H9 (cell line): ENCODE data around the gene ST3GAL5. TPM values are rescaled to one million over a fixed set of nuclear protein-coding genes. Genes with fewer than 3 reads are reported as not detected.
A peak's percentile ranks its signal among the peaks of the same experiment; 100 is the strongest.

ENCODE experiments used
- DNase-seq: peaks from one replicate; pipeline ENCODE4 v3.0.0-alpha.2; 2017
- H2AFZ ChIP-seq: one replicate; pipeline ENCODE4 v1.6.1; 2013; ENCODE audit warnings: mild to moderate bottlenecking, low read length, control low read depth, moderate library complexity
- H2AK5ac ChIP-seq: 2 replicates; pipeline ENCODE4 v1.6.1; 2013; ENCODE audit warnings: low read length, control low read depth, mixed read lengths; ENCODE audit not compliant: insufficient read length
- H2BK120ac ChIP-seq: one replicate; pipeline ENCODE4 v1.6.1; 2013; ENCODE audit warnings: low read depth, mild to moderate bottlenecking, low read length, control low read depth, inconsistent platforms; ENCODE audit not compliant: poor library complexity, severe bottlenecking
- H2BK12ac ChIP-seq: 2 replicates; pipeline ENCODE4 v1.6.1; 2013; ENCODE audit warnings: low read length, control low read depth, mixed read lengths, low read depth; ENCODE audit not compliant: insufficient read length
- H2BK15ac ChIP-seq: 2 replicates; pipeline ENCODE4 v1.6.1; 2013; ENCODE audit warnings: low read depth, low read length, control low read depth
- H2BK20ac ChIP-seq: one replicate; pipeline ENCODE4 v1.6.1; 2013; ENCODE audit warnings: low read depth, mild to moderate bottlenecking, low read length, control low read depth, inconsistent platforms; ENCODE audit not compliant: poor library complexity, severe bottlenecking
- H2BK5ac ChIP-seq: 2 replicates; pipeline ENCODE4 v1.6.1; 2013; ENCODE audit warnings: low read length, control low read depth, mixed read lengths; ENCODE audit not compliant: insufficient read length
- H3K14ac ChIP-seq: 2 replicates; pipeline ENCODE4 v1.6.1; 2013; ENCODE audit warnings: low read length, control low read depth; ENCODE audit not compliant: insufficient read depth
- H3K18ac ChIP-seq: 2 replicates; pipeline ENCODE4 v1.6.1; 2013; ENCODE audit warnings: low read depth, mild to moderate bottlenecking, mixed read lengths, low read length, control low read depth; ENCODE audit not compliant: insufficient read length
- H3K23ac ChIP-seq: 2 replicates; pipeline ENCODE4 v1.6.1; 2013; ENCODE audit warnings: low read length, control low read depth, mixed read lengths, low read depth; ENCODE audit not compliant: insufficient read length
- H3K23me2 ChIP-seq: 2 replicates; pipeline ENCODE4 v1.6.1; 2013; ENCODE audit warnings: low read depth, mild to moderate bottlenecking, mixed read lengths, low read length, control low read depth; ENCODE audit not compliant: insufficient read length, poor library complexity, severe bottlenecking
- H3K27ac ChIP-seq: 2 replicates; pipeline ENCODE4 v1.5.1; 2013; ENCODE audit warnings: low read length, control low read depth, mixed read lengths, low read depth; ENCODE audit not compliant: insufficient read length
- H3K27me3 ChIP-seq: 2 replicates; pipeline ENCODE4 v1.6.1; 2013; ENCODE audit warnings: low read length, control low read depth, inconsistent platforms; ENCODE audit not compliant: insufficient read depth
- H3K4ac ChIP-seq: 2 replicates; pipeline ENCODE4 v1.6.1; 2013; ENCODE audit warnings: low read depth, mild to moderate bottlenecking, control low read depth, inconsistent platforms, low read length, moderate library complexity
- H3K4me1 ChIP-seq: 2 replicates; pipeline ENCODE4 v1.6.1; 2013; ENCODE audit warnings: low read length, control low read depth, inconsistent platforms; ENCODE audit not compliant: insufficient read depth
- H3K4me2 ChIP-seq: 2 replicates; pipeline ENCODE4 v1.6.1; 2013; ENCODE audit warnings: low read length, control low read depth, mixed read lengths; ENCODE audit not compliant: insufficient read length, insufficient read depth
- H3K56ac ChIP-seq: 2 replicates; pipeline ENCODE4 v1.6.1; 2013; ENCODE audit warnings: low read depth, mild to moderate bottlenecking, mixed read lengths, low read length, control low read depth; ENCODE audit not compliant: insufficient read length
- H3K79me1 ChIP-seq: 2 replicates; pipeline ENCODE4 v1.6.1; 2013; ENCODE audit warnings: low read depth, mild to moderate bottlenecking, moderate library complexity, low read length, control low read depth, inconsistent platforms; ENCODE audit not compliant: insufficient read depth, poor library complexity, severe bottlenecking
- H3K79me2 ChIP-seq: 2 replicates; pipeline ENCODE4 v1.6.1; 2013; ENCODE audit warnings: low read length, control low read depth, inconsistent platforms; ENCODE audit not compliant: insufficient read depth
- H3K9ac ChIP-seq: 2 replicates; pipeline ENCODE4 v1.6.1; 2013; ENCODE audit warnings: low read length, control low read depth, mixed read lengths; ENCODE audit not compliant: insufficient read length; ENCODE audit errors: extremely low read depth
- H3K9me3 ChIP-seq: one replicate; pipeline ENCODE4 v1.6.1; 2013; ENCODE audit warnings: low read depth, low read length, inconsistent platforms; ENCODE audit not compliant: control insufficient read depth
- H3T11ph ChIP-seq: one replicate; pipeline ENCODE4 v1.6.1; 2013; ENCODE audit warnings: mild to moderate bottlenecking, low read length, control low read depth, inconsistent platforms
- H4K20me1 ChIP-seq: one replicate; pipeline ENCODE4 v1.6.1; 2013; ENCODE audit not compliant: control insufficient read depth, insufficient read length, insufficient read depth
- H4K5ac ChIP-seq: 2 replicates; pipeline ENCODE4 v1.6.1; 2013; ENCODE audit warnings: low read depth, mild to moderate bottlenecking, mixed read lengths, low read length, control low read depth; ENCODE audit not compliant: insufficient read length
- H4K8ac ChIP-seq: replicated peaks from 2 replicates; pipeline ENCODE4 v1.6.1; 2013; ENCODE audit warnings: low read length, control low read depth, mixed read lengths, low read depth; ENCODE audit not compliant: insufficient read length
- H4K91ac ChIP-seq: 2 replicates; pipeline ENCODE4 v1.6.1; 2013; ENCODE audit warnings: low read depth, mild to moderate bottlenecking, moderate library complexity, mixed read lengths, low read length, control low read depth; ENCODE audit not compliant: insufficient read length
- H3K27ac Mint-ChIP-seq, 3 experiments: 2 replicates in 2 of 3; 3 replicates in 1 of 3; pipeline ENCODE4 v1.8.0; 2020 to 2021; ENCODE audit warnings: mixed read lengths in 3 of 3, mild to moderate bottlenecking in 1 of 3, moderate library complexity in 1 of 3
- H3K27me3 Mint-ChIP-seq: 2 replicates; pipeline ENCODE4 v1.8.0; 2021; ENCODE audit warnings: low read depth, mild to moderate bottlenecking, moderate library complexity, mixed read lengths
- H3K36me3 Mint-ChIP-seq, 3 experiments: 2 replicates in 2 of 3; 3 replicates in 1 of 3; pipeline ENCODE4 v1.8.0; 2020 to 2021; ENCODE audit warnings: low read depth in 3 of 3, mixed read lengths in 3 of 3; ENCODE audit not compliant: insufficient read depth in 1 of 3
- H3K4me1 Mint-ChIP-seq, 2 experiments: 2 replicates each; pipeline ENCODE4 v1.8.0; 2020; ENCODE audit warnings: mixed read lengths in 2 of 2
- H3K4me3 Mint-ChIP-seq, 2 experiments: 2 replicates in 1 of 2; 3 replicates in 1 of 2; pipeline ENCODE4 v1.8.0; 2020 to 2021; ENCODE audit warnings: mild to moderate bottlenecking in 2 of 2, mixed read lengths in 2 of 2, moderate library complexity in 1 of 2
- H3K9me3 Mint-ChIP-seq, 2 experiments: 2 replicates in 1 of 2; 3 replicates in 1 of 2; pipeline ENCODE4 v1.8.0; 2020; ENCODE audit warnings: mild to moderate bottlenecking in 2 of 2, mixed read lengths in 2 of 2, moderate library complexity in 1 of 2
- CTCF ChIP-seq: fragments of 200-600 bp; sonication (generic); conservative IDR thresholded peaks from 3 replicates; pipeline ENCODE4 v1.8.0; 2021; ENCODE audit warnings: antibody characterized with exemption, mild to moderate bottlenecking
- WGBS: extraction: QIAGEN DNeasy Blood & Tissue Kit; methylation state at CpG from one replicate; pipeline ENCODE4 v1.1.7; 2013; ENCODE audit warnings: missing lambda C conversion rate, low lambda C conversion rate, mixed read lengths; ENCODE audit not compliant: insufficient read length; ENCODE audit errors: extremely low coverage; 5-methylcytosine and 5-hydroxymethylcytosine counted together
- total RNA-seq: library from RNA; stranded (reverse); gene quantifications from 2 replicates; pipeline ENCODE4 v1.2.1, GENCODE V29; 2021

ST3GAL5 gene
- total RNA-seq, 1 experiment from 2014 or later: 3.3 TPM

GRCh38 chr2:85796046-85796340 lies 92.8 kb downstream of the ST3GAL5 start:
- no peaks in the 10 kb centered on the region for H3K79me2 ChIP-seq
- no peak overlapping the region for H3K18ac ChIP-seq
- no peak overlapping the region for H2BK15ac ChIP-seq
- Mint-ChIP-seq H3K27ac (0 out of 7 replicates have a peak overlapping the region, but pooled peaks of 1 of the 3 experiments have one; percentile 41), H3K9me3 (no peaks in the 10 kb centered on the region), H3K36me3 (no peaks in the 10 kb centered on the region), H3K4me3 (no peak overlapping the region), H3K4me1 (peaks cover 4 to 9% of the 10 kb centered on the region in 2 experiments; a peak in 3 of 4 replicates), H3K27me3 (peaks cover 40% of the 10 kb centered on the region)
- no peak overlapping the region for H3K23ac ChIP-seq
- H4K20me1 ChIP-seq: no peaks in the 10 kb centered on the region
- no peak overlapping the region for H2AFZ ChIP-seq
- H2AK5ac ChIP-seq: no peak overlapping the region
- no peak overlapping the region for H3K9ac ChIP-seq
- H2BK120ac ChIP-seq: no peak overlapping the region
- H3T11ph ChIP-seq: no peak overlapping the region
- H4K91ac ChIP-seq: no peak overlapping the region
- no peak overlapping the region for H3K27ac ChIP-seq
- H2BK5ac ChIP-seq: no peak overlapping the region
- H3K56ac ChIP-seq: no peak overlapping the region
- H2BK12ac ChIP-seq: no peak overlapping the region
- no peak for TF ChIP-seq CTCF
- H2BK20ac ChIP-seq: no peak overlapping the region
- H3K79me1 ChIP-seq: no peaks in the 10 kb centered on the region
- no peak for DNase-seq
- no peaks in the 10 kb centered on the region for H3K4me1 ChIP-seq
- no peaks in the 10 kb centered on the region for H3K9me3 ChIP-seq
- no CpG with 5 or more reads among the region's 6 CpGs for WGBS
- no peaks in the 10 kb centered on the region for H3K23me2 ChIP-seq
- no peak overlapping the region for H4K5ac ChIP-seq
- H3K14ac ChIP-seq: no peak overlapping the region
- H4K8ac ChIP-seq: no peak overlapping the region
- no peak overlapping the region for H3K4me2 ChIP-seq
- no peak overlapping the region for H3K4ac ChIP-seq
- no peaks in the 10 kb centered on the region; the same call in 1 of the 2 replicates for H3K27me3 ChIP-seq
